ENCODE data around the gene CHMP4B.

DNA sequence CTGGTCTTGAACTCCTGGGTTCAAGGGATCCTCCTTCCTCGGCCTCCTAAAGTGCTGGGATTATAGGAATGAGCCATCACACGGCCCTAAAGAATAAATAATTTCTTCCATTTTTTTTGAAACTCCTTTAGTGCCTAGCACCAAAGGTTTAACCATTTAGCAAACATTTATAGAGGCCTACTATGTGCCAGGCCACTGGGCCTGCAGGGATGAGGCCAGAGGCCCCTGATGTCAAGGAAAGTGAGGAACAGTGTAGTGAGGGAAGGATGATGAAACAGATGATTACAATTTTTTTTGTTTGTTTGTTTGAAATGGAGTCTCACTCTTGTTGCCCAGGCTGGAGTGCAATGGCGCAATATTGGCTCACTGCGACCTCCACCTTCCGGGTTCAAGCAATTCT, 45.6 kb upstream of the CHMP4B start:
- TF ChIP-seq, protein P1, sequence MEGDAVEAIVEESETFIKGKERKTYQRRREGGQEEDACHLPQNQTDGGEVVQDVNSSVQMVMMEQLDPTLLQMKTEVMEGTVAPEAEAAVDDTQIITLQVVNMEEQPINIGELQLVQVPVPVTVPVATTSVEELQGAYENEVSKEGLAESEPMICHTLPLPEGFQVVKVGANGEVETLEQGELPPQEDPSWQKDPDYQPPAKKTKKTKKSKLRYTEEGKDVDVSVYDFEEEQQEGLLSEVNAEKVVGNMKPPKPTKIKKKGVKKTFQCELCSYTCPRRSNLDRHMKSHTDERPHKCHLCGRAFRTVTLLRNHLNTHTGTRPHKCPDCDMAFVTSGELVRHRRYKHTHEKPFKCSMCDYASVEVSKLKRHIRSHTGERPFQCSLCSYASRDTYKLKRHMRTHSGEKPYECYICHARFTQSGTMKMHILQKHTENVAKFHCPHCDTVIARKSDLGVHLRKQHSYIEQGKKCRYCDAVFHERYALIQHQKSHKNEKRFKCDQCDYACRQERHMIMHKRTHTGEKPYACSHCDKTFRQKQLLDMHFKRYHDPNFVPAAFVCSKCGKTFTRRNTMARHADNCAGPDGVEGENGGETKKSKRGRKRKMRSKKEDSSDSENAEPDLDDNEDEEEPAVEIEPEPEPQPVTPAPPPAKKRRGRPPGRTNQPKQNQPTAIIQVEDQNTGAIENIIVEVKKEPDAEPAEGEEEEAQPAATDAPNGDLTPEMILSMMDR (IDR thresholded peaks at IDR 0.05; ENCODE audit: low read depth, low read length), result no peak
- no peak for TF ChIP-seq POLR2A (IDR thresholded peaks at IDR 0.05; ENCODE audit: extremely low read depth, insufficient read length)
